ENCODE data around the gene CLASP1.

- TF ChIP-seq CTCF (IDR thresholded peaks at IDR 0.05; ENCODE audit: low read depth, low read length) (no peak), EZH2phosphoT487 (IDR thresholded peaks at IDR 0.05; ENCODE audit: low read depth) (no peak)
Measured at GRCh38 chr2:121570036-121570666, 79.1 kb downstream of the CLASP1 start.
